ENCODE results near the gene LSM2.
"Not testable (repeated sequence)": the region's sequence is repeated elsewhere in the genome, so short reads cannot be mapped to it uniquely, and the experiment has no call there.

LSM2 gene

GRCh38 chr6:31830886-31831335 lies 24.1 kb upstream of the LSM2 start:
- no peak for DNase-seq
- no peaks in the 10 kb centered on the region for H3K27me3 ChIP-seq
- peak overlapping the region; percentile 76 to 88 for H3K27ac ChIP-seq
- peaks cover 0 to 36% (median 33%) of the 10 kb centered on the region in 4 donors for H3K4me1 ChIP-seq
- no peaks in the 10 kb centered on the region for H3K9me3 ChIP-seq
- TF ChIP-seq CTCF (IDR thresholded peaks at IDR 0.05): no peak
- H3K4me3 ChIP-seq: peak overlapping the region; percentile 62 to 77
- no peaks in the 10 kb centered on the region for H3K36me3 ChIP-seq
- intact Hi-C loops (cut with DNase I; ENCODE audit: low total_unique reads): loop anchor here (5.0 to 10.0 kb wide), 2 partner anchors 106 to 154 kb away; partner anchors contain the start of genes DDAH2, LY6G6C and MPIG6B

- peak overlapping the region; percentile 76 to 88 for H3K27ac ChIP-seq
- no peaks in the 10 kb centered on the region for H3K27me3 ChIP-seq
- peaks cover 0 to 40% (median 33%) of the 10 kb centered on the region in 4 donors for H3K4me1 ChIP-seq
- peak; percentile 8 to 35 for TF ChIP-seq CTCF (IDR thresholded peaks at IDR 0.05)
- no peaks in the 10 kb centered on the region for H3K9me3 ChIP-seq
- intact Hi-C loops (cut with DNase I; ENCODE audit: low total_unique reads): loop anchor here (5.0 to 10.0 kb wide), 2 partner anchors 105 to 152 kb away; partner anchors contain the start of genes DDAH2, LY6G6C and MPIG6B
- no peak for DNase-seq
- peak overlapping the region; percentile 62 to 77 for H3K4me3 ChIP-seq
- H3K36me3 ChIP-seq: no peaks in the 10 kb centered on the region
These were observed 23.0 kb upstream of the LSM2 start for GRCh38 chr6:31829633-31830283.

DNA sequence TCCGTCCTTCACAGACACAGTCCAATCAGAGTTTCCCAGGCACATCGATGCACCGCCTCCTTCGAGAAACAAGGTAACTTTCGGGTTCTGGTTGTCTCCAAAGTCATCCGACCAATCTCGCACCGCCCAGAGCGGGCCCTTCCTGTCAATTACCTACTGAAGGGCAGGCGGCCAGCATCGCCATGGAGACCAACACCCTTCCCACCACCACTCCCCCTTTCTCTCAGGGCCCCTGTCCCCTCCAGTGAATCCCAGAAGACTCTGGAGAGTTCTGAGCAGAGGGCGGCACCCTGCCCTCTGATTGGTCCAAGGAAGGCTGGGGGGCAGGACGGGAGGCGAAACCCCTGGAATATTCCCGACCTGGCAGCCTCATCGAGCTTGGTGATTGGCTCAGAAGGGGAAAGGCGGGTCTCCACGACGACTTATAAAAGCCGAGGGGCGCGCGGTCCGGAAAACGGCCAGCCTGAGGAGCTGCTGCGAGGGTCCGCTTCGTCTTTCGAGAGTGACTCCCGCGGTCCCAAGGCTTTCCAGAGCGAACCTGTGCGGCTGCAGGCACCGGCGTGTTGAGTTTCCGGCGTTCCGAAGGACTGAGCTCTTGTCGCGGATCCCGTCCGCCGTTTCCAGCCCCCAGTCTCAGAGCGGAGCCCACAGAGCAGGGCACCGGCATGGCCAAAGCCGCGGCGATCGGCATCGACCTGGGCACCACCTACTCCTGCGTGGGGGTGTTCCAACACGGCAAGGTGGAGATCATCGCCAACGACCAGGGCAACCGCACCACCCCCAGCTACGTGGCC lies 20.7 kb upstream of the LSM2 start, which contains the start of gene HSPA1B:
HSPA1B (plus strand) TSS at position 453 of the 794 bp plus-strand sequence; CDS start at position 666, 213 bp downstream.
- no peaks in the 10 kb centered on the region for H3K27me3 ChIP-seq
- peak within 1 kb of the TSS; percentile 92 to 93 for H3K27ac ChIP-seq
- DNase-seq: peak; percentile 100
- peak within 1 kb of the TSS; percentile 76 to 78 for H3K4me3 ChIP-seq
- no peaks in the 10 kb centered on the region for H3K9me3 ChIP-seq
- no peaks in the 10 kb centered on the region for H3K36me3 ChIP-seq
- peak in 1 of 2 experiments; percentile 24 for TF ChIP-seq CTCF (IDR thresholded peaks at IDR 0.05)
- H3K4me1 ChIP-seq: peaks cover 0 to 55% (median 41%) of the 10 kb centered on the region in 4 donors
- intact Hi-C loops (cut with DNase I; ENCODE audit: low total_unique reads): no loop called here

- DNase-seq: peak; percentile 94 to 95
- Histone ChIP-seq H3K27me3 (no peaks in the 10 kb centered on the region), H3K4me3 (peak overlapping the region; percentile 76 to 78), H3K9me3 (no peaks in the 10 kb centered on the region), H3K36me3 (no peaks in the 10 kb centered on the region), H3K27ac (peak overlapping the region; percentile 92 to 93), H3K4me1 (peaks cover 0 to 56% (median 38%) of the 10 kb centered on the region in 4 donors)
- no peak for TF ChIP-seq CTCF (IDR thresholded peaks at IDR 0.05)
- intact Hi-C loops (cut with DNase I; ENCODE audit: low total_unique reads): no loop called here
These were observed 20.1 kb upstream of the LSM2 start for GRCh38 chr6:31826793-31827285.

- Histone ChIP-seq H3K27me3 (no peaks in the 10 kb centered on the region), H3K4me1 (peaks cover 0 to 52% (median 32%) of the 10 kb centered on the region in 4 donors), H3K36me3 (no peaks in the 10 kb centered on the region), H3K9me3 (no peaks in the 10 kb centered on the region), H3K27ac (peak overlapping the region; percentile 92 to 93), H3K4me3 (no peak overlapping the region)
- no peak for TF ChIP-seq CTCF (IDR thresholded peaks at IDR 0.05)
- DNase-seq: no peak
- intact Hi-C loops (cut with DNase I; ENCODE audit: low total_unique reads): no loop called here
These were observed 18.8 kb upstream of the LSM2 start for GRCh38 chr6:31825553-31825952.

- Histone ChIP-seq H3K4me1 (peaks cover 0 to 69% (median 45%) of the 10 kb centered on the region in 4 donors), H3K27ac (peak overlapping the region; percentile 91)
- DNase-seq; H3K36me3 ChIP-seq; H3K4me3 ChIP-seq; H3K9me3 ChIP-seq; H3K27me3 ChIP-seq; intact Hi-C loops (cut with DNase I; ENCODE audit: low total_unique reads): not testable (repeated sequence)
These were observed 16.9 kb upstream of the LSM2 start for GRCh38 chr6:31823592-31824196.
